ENCODE measurements around the gene RNASE8. TPM values are rescaled to one million over a fixed set of nuclear protein-coding genes. Genes with fewer than 3 reads are reported as not detected.

RNASE8 gene
- polyA plus RNA-seq, 3 donors, result not detected

DNA sequence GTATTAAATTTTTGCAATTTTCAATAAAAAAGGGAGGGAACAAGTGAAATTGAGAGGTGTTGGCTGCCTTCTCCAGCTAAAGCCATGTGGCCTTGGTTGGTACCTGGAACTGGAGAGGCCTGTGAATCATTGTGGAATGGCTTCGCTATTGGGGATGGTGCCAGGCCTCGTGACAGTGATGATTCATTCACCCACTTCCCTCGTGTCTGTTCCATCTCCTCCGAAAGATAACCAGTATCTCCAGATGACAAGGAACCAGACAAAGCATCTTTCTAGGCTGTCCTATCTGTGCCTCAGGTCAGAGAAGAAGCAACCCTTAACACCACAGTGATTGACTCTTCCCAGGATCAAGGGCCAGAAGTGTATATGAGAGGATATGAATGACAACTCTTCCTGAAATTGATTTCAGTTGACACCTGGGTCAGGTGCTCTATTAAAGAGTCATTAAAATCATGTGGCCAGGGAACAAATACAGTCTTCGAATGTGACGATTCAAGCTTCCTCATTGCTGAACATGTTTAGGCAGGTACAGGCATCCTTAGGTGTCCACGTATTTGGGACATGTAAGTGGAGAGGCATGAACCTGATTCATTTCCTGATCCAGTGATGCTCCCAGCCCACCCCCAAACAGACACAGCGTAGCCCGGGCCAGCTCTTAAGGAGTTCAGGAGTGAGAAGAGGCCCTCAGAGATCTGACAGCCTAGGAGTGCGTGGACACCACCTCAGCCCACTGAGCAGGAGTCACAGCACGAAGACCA, 15.8 kb upstream of the RNASE8 start, which contains the start of gene RNASE7:
TSS of gene RNASE7 (plus strand) at position 687 of the 758 bp plus-strand sequence. CDS start 631 bp downstream, outside the sequence.
- H3K27ac Mint-ChIP-seq, result peak within 1 kb of the TSS in 2 of 7 donors; percentile 9 to 21
- H3K9ac ChIP-seq (ENCODE audit: insufficient read depth, low read length, poor library complexity, severe bottlenecking), result no peak within 1 kb of the TSS
- H3K4me3 Mint-ChIP-seq, result no peak within 1 kb of the TSS
- TF ChIP-seq, protein P1, sequence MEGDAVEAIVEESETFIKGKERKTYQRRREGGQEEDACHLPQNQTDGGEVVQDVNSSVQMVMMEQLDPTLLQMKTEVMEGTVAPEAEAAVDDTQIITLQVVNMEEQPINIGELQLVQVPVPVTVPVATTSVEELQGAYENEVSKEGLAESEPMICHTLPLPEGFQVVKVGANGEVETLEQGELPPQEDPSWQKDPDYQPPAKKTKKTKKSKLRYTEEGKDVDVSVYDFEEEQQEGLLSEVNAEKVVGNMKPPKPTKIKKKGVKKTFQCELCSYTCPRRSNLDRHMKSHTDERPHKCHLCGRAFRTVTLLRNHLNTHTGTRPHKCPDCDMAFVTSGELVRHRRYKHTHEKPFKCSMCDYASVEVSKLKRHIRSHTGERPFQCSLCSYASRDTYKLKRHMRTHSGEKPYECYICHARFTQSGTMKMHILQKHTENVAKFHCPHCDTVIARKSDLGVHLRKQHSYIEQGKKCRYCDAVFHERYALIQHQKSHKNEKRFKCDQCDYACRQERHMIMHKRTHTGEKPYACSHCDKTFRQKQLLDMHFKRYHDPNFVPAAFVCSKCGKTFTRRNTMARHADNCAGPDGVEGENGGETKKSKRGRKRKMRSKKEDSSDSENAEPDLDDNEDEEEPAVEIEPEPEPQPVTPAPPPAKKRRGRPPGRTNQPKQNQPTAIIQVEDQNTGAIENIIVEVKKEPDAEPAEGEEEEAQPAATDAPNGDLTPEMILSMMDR (IDR thresholded peaks at IDR 0.05), result no peak
- no peak within 1 kb of the TSS for H3K27ac ChIP-seq (ENCODE audit: low read depth in 1 of 2, low read length in 2 of 2)
- no peaks in the 10 kb centered on the region for H4K20me1 ChIP-seq (ENCODE audit: insufficient read depth, low read length)
- H3K36me3 Mint-ChIP-seq, result no peaks in the 10 kb centered on the region
- H3K4me3 ChIP-seq (replicated peaks in 1 of 3; ENCODE audit: low read depth in 2 of 3, low read length in 3 of 3), result no peak within 1 kb of the TSS
- peaks cover 6 to 12% (median 11%) of the 10 kb centered on the region in 3 donors for H3K27me3 Mint-ChIP-seq (ENCODE audit: low read depth in 3 of 3)
- H3K27me3 ChIP-seq (ENCODE audit: control insufficient read depth in 2 of 2, insufficient read depth in 2 of 2, low read length in 2 of 2), result peaks cover 2 to 31% of the 10 kb centered on the region in 2 donors
- peak; percentile 29 to 75 (median 47) for DNase-seq
- H2AFZ ChIP-seq (ENCODE audit: insufficient read depth, low read depth, low read length, poor library complexity, severe bottlenecking), result no peak within 1 kb of the TSS
- H3K79me2 ChIP-seq (ENCODE audit: insufficient read depth, low read length), result no peaks in the 10 kb centered on the region
- no peaks in the 10 kb centered on the region for H3K9me3 Mint-ChIP-seq
- H3K4me1 Mint-ChIP-seq, result peaks cover 9% of the 10 kb centered on the region
- no peak within 1 kb of the TSS for H3K4me2 ChIP-seq (replicated peaks; ENCODE audit: extremely low read depth, low read length, poor library complexity, severe bottlenecking)
- intact Hi-C loops (cut with micrococcal nuclease), result no loop called here
- WGBS (ENCODE audit: insufficient coverage), result 33% methylated on average over 6 of the region's 11 CpGs
- H3K9me3 ChIP-seq (replicated peaks in 1 of 2; ENCODE audit: control insufficient read depth in 1 of 2, insufficient read depth in 1 of 2, low read length in 2 of 2), result no peaks in the 10 kb centered on the region
- no peaks in the 10 kb centered on the region for H3K4me1 ChIP-seq (ENCODE audit: control insufficient read depth in 1 of 2, insufficient read depth in 2 of 2, low read length in 2 of 2)
- H3K36me3 ChIP-seq (replicated peaks in 1 of 2; ENCODE audit: control insufficient read depth in 1 of 2, insufficient read depth in 2 of 2, low read length in 2 of 2), result no peaks in the 10 kb centered on the region

DNA sequence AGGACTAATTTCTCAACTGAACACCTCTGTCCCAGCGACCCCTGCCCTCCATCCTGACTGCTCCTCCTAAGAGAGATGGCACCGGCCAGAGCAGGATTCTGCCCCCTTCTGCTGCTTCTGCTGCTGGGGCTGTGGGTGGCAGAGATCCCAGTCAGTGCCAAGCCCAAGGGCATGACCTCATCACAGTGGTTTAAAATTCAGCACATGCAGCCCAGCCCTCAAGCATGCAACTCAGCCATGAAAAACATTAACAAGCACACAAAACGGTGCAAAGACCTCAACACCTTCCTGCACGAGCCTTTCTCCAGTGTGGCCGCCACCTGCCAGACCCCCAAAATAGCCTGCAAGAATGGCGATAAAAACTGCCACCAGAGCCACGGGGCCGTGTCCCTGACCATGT, 14.7 kb upstream of the RNASE8 start:
- no peak overlapping the region for H3K4me3 ChIP-seq (replicated peaks in 1 of 3; ENCODE audit: low read depth in 2 of 3, low read length in 3 of 3)
- no peak overlapping the region for H3K27ac Mint-ChIP-seq
- H3K36me3 ChIP-seq (replicated peaks in 1 of 2; ENCODE audit: control insufficient read depth in 1 of 2, insufficient read depth in 2 of 2, low read length in 2 of 2), result no peaks in the 10 kb centered on the region
- H3K36me3 Mint-ChIP-seq, result no peaks in the 10 kb centered on the region
- H3K9ac ChIP-seq (ENCODE audit: insufficient read depth, low read length, poor library complexity, severe bottlenecking), result no peak overlapping the region
- WGBS (ENCODE audit: insufficient coverage), result 35% methylated on average over 7 of the region's 8 CpGs
- H3K27me3 Mint-ChIP-seq (ENCODE audit: low read depth in 3 of 3), result peaks cover 6 to 14% (median 13%) of the 10 kb centered on the region in 3 donors
- peaks cover 7% of the 10 kb centered on the region for H3K4me1 Mint-ChIP-seq
- DNase-seq, result no peak
- no peaks in the 10 kb centered on the region for H4K20me1 ChIP-seq (ENCODE audit: insufficient read depth, low read length)
- peaks cover 2 to 38% of the 10 kb centered on the region in 2 donors for H3K27me3 ChIP-seq (ENCODE audit: control insufficient read depth in 2 of 2, insufficient read depth in 2 of 2, low read length in 2 of 2)
- no peak overlapping the region for H3K4me3 Mint-ChIP-seq
- no peak overlapping the region for H3K27ac ChIP-seq (ENCODE audit: low read depth in 1 of 2, low read length in 2 of 2)
- intact Hi-C loops (cut with micrococcal nuclease), result no loop called here
- H3K4me2 ChIP-seq (replicated peaks; ENCODE audit: extremely low read depth, low read length, poor library complexity, severe bottlenecking), result no peak overlapping the region
- no peaks in the 10 kb centered on the region for H3K9me3 Mint-ChIP-seq
- no peaks in the 10 kb centered on the region for H3K4me1 ChIP-seq (ENCODE audit: control insufficient read depth in 1 of 2, insufficient read depth in 2 of 2, low read length in 2 of 2)
- H3K9me3 ChIP-seq (replicated peaks in 1 of 2; ENCODE audit: control insufficient read depth in 1 of 2, insufficient read depth in 1 of 2, low read length in 2 of 2), result no peaks in the 10 kb centered on the region
- no peak overlapping the region for H2AFZ ChIP-seq (ENCODE audit: insufficient read depth, low read depth, low read length, poor library complexity, severe bottlenecking)
- TF ChIP-seq, protein P1 (IDR thresholded peaks at IDR 0.05), result no peak
- no peaks in the 10 kb centered on the region for H3K79me2 ChIP-seq (ENCODE audit: insufficient read depth, low read length)

Data from CD14-positive monocyte (primary cell).